K562 (cell line): Measurements from ENCODE around the gene HYOU1. TPM values are rescaled to one million over a fixed set of nuclear protein-coding genes. Genes with fewer than 3 reads are reported as not detected.

ENCODE experiments used
- CEBPG ChIP-seq, 3 experiments: fragments of 200-800 bp in 1 of 3; sonication (Bioruptor generic) in 1 of 3; sonication (generic) in 1 of 3; formaldehyde crosslinking in 1 of 3; IDR thresholded peaks in 2 of 3; conservative IDR thresholded peaks in 1 of 3; 2 replicates each; pipeline versions ENCODE4 v1.6.1 to v1.8.0; 2016 to 2022; ENCODE audit warnings: missing compliant biosample characterization in 2 of 3, missing genetic modification characterization in 2 of 3, mild to moderate bottlenecking in 1 of 3, missing genetic modification reagents in 1 of 3
- CHD4 ChIP-seq: fragments of 200-600 bp; sonication (generic); IDR thresholded peaks from 3 replicates; pipeline ENCODE4 v1.6.1; 2012; ENCODE audit warnings: low read depth, mild to moderate bottlenecking, mixed read lengths, low read length, inconsistent platforms; ENCODE audit not compliant: insufficient read depth, insufficient replicate concordance, poor library complexity, severe bottlenecking
- DPF2 ChIP-seq: fragments of 450-650 bp; IDR thresholded peaks from 2 replicates; pipeline ENCODE4 v1.6.1; 2016
- HCFC1 ChIP-seq: IDR thresholded peaks from 2 replicates; pipeline ENCODE4 v1.6.1; 2012; ENCODE audit warnings: low read depth, low read length, improper control_type of control experiment
- HMG20B ChIP-seq: fragments of 250-450 bp; sonication (Bioruptor Pico); IDR thresholded peaks from 2 replicates; pipeline ENCODE4 v1.5.0; 2021; ENCODE audit warnings: mild to moderate bottlenecking
- HNRNPUL1 ChIP-seq: fragments of 200-400 bp; formaldehyde crosslinking; IDR thresholded peaks from 2 replicates; pipeline ENCODE4 v1.6.1; 2017; ENCODE audit warnings: low read length
- KAT2B ChIP-seq: IDR thresholded peaks from one replicate; pipeline ENCODE4 v1.6.1; 2012; ENCODE audit warnings: low read depth, mild to moderate bottlenecking, control low read depth, inconsistent platforms, low read length, moderate library complexity
- MYC ChIP-seq, 2 experiments: fragments of 250-450 bp in 1 of 2; sonication (Bioruptor Pico) in 1 of 2; IDR thresholded peaks; 2 replicates each; pipeline versions ENCODE4 v1.5.1 to v1.6.1; 2012 to 2021; ENCODE audit warnings: low read depth in 2 of 2, borderline replicate concordance in 1 of 2, improper control_type of control experiment in 1 of 2, low read length in 1 of 2, mild to moderate bottlenecking in 1 of 2, moderate library complexity in 1 of 2
- NBN ChIP-seq: fragments of 450-650 bp; IDR thresholded peaks from 2 replicates; pipeline ENCODE4 v1.6.1; 2016; ENCODE audit warnings: low read depth, mild to moderate bottlenecking
- NR2F6 ChIP-seq: fragments of 450-650 bp; formaldehyde crosslinking; IDR thresholded peaks from 2 replicates; pipeline ENCODE4 v1.4.0; 2020; ENCODE audit warnings: mild to moderate bottlenecking
- SP1 ChIP-seq: sonication (generic); formaldehyde crosslinking; IDR thresholded peaks from 2 replicates; pipeline ENCODE4 v1.8.1; 2022; ENCODE audit warnings: mild to moderate bottlenecking, missing genetic modification reagents
- STAT6 ChIP-seq: sonication (generic); formaldehyde crosslinking; IDR thresholded peaks from 2 replicates; pipeline ENCODE4 v1.8.1; 2023; ENCODE audit warnings: mild to moderate bottlenecking, missing genetic modification reagents
- TEAD4 ChIP-seq, 2 experiments: sonication (generic) in 1 of 2; formaldehyde crosslinking in 1 of 2; IDR thresholded peaks; 2 replicates each; pipeline versions ENCODE4 v1.6.1 to v1.8.0; 2012 to 2022; ENCODE audit warnings: borderline replicate concordance in 1 of 2, inconsistent platforms in 1 of 2, low read length in 1 of 2, mild to moderate bottlenecking in 1 of 2, missing genetic modification reagents in 1 of 2
- YBX1 ChIP-seq: fragments of 450-650 bp; IDR thresholded peaks from 2 replicates; pipeline ENCODE4 v1.7.1; 2016; ENCODE audit warnings: mild to moderate bottlenecking
- ZKSCAN1 ChIP-seq: fragments of 150-350 bp; IDR thresholded peaks from 2 replicates; pipeline ENCODE4 v1.6.1; 2016; ENCODE audit warnings: low read depth, low read length
- ZNF146 ChIP-seq: IDR thresholded peaks from one replicate; pipeline ENCODE4 v1.6.1; 2018; ENCODE audit warnings: missing compliant biosample characterization; ENCODE audit not compliant: unreplicated experiment
- ZNF217 ChIP-seq: sonication (generic); formaldehyde crosslinking; IDR thresholded peaks from 2 replicates; pipeline ENCODE4 v1.8.0; 2022; ENCODE audit warnings: mild to moderate bottlenecking, missing genetic modification reagents
- ZNF699 ChIP-seq: fragments of 250-450 bp; sonication (Bioruptor Pico); IDR thresholded peaks from 2 replicates; pipeline ENCODE4 v1.8.0; 2021; ENCODE audit warnings: mild to moderate bottlenecking, moderate library complexity; ENCODE audit not compliant: insufficient replicate concordance
- polyA plus RNA-seq, 8 experiments: library from polyadenylated mRNA; depleted of rRNA in 4 of 8; stranded (reverse) in 5 of 8; unstranded in 3 of 8; fragments of >200 nt; fragmentation: Nextera tagmentation in 2 of 8; fragmentation: Illumina TruSeq in 1 of 8; extraction: Ambion mirVana in 2 of 8; extraction: Trizol in 1 of 8; gene quantifications; 2 replicates each; pipeline versions ENCODE4 v1.2.1 to v1.2.3, GENCODE V29; 2011 to 2014; ENCODE audit warnings: inconsistent platforms in 1 of 8, missing spikeins in 1 of 8
- total RNA-seq, 7 experiments: library from RNA; depleted of rRNA in 6 of 7; stranded (reverse); fragments of >200 nt in 6 of 7; fragmentation: Illumina TruSeq in 2 of 7; extraction: Trizol in 2 of 7; gene quantifications; 2 replicates each; pipeline versions ENCODE4 v1.2.1 to v1.2.3, GENCODE V29; 2011 to 2021; ENCODE audit warnings: low replicate concordance in 1 of 7
- TF ChIP-seq, protein P1 (sequence below): fragments of 250-450 bp; sonication (Bioruptor Pico); IDR thresholded peaks from 2 replicates; pipeline ENCODE4 v1.5.0; 2020; ENCODE audit warnings: mild to moderate bottlenecking
- TF ChIP-seq, protein P2 (sequence below): IDR thresholded peaks from 2 replicates; pipeline ENCODE4 v1.6.1; 2012; ENCODE audit warnings: low read depth, low read length, improper control_type of control experiment, borderline replicate concordance
- TF ChIP-seq, protein P3 (sequence below): fragments of 450-650 bp; formaldehyde crosslinking; IDR thresholded peaks from 2 replicates; pipeline ENCODE4 v1.4.0; 2020; ENCODE audit warnings: mild to moderate bottlenecking, moderate library complexity

Gene HYOU1
- total and polyA plus RNA-seq, 9 of the 15 experiments (the other 6 are each of a cell fraction or from before 2014, with no cell fraction given), result 19.5 to 197 (median 128) TPM

DNA sequence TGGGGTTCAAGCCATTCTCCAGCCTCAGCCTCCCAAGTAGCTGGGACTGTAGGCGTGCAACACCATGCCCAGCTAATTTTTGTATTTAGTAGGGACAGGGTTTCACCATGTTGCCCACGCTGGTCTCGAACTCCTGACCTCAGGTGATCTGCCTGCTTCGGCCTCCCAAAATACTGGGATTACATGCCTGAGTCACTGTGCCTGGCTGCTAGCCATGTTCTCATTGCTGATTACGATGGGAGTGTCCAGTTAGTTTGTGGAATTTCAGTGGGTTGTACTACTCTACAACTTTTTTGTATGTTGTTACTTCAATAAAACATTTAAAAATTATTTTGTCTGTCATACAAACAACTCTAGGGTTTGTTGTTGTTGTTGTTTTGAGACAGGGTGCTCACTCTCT, 5.8 kb upstream of the HYOU1 start (continued):
- TF ChIP-seq, protein P1, sequence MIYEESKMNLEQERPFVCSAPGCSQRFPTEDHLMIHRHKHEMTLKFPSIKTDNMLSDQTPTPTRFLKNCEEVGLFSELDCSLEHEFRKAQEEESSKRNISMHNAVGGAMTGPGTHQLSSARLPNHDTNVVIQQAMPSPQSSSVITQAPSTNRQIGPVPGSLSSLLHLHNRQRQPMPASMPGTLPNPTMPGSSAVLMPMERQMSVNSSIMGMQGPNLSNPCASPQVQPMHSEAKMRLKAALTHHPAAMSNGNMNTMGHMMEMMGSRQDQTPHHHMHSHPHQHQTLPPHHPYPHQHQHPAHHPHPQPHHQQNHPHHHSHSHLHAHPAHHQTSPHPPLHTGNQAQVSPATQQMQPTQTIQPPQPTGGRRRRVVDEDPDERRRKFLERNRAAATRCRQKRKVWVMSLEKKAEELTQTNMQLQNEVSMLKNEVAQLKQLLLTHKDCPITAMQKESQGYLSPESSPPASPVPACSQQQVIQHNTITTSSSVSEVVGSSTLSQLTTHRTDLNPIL (CRISPR knock-in tag), result no peak
- TF ChIP-seq NBN (peak; percentile 68; the same call in 1 of the 2 replicates), CHD4 (no peak), DPF2 (peak; percentile 84), KAT2B (no peak), SP1 (CRISPR knock-in tag) (peak; percentile 60; the same call in 1 of the 2 replicates), STAT6 (CRISPR knock-in tag) (no peak), HNRNPUL1 (no peak), HMG20B (CRISPR knock-in tag) (no peak), HCFC1 (no peak), ZKSCAN1 (no peak), ZNF217 (CRISPR knock-in tag) (no peak), NR2F6 (CRISPR knock-in tag) (no peak), MYC (IDR thresholded peaks at IDR 0.05; ENCODE audit: low read depth, low read length) (no peak), MYC (CRISPR knock-in tag; IDR thresholded peaks at IDR 0.05; ENCODE audit: borderline replicate concordance, low read depth) (no peak), TEAD4 (IDR thresholded peaks at IDR 0.05; ENCODE audit: low read length) (peak; percentile 33; the same call in 1 of the 2 replicates), TEAD4 (CRISPR knock-in tag; IDR thresholded peaks at IDR 0.05; ENCODE audit: borderline replicate concordance) (no peak), ZNF146 (CRISPR knock-in tag) (no peak), CEBPG (CRISPR knock-in tag; IDR thresholded peaks at IDR 0.05) (no peak), CEBPG (tag; conservative IDR thresholded peaks at IDR 0.05 in 1 of 2, IDR thresholded peaks at IDR 0.05 in 1 of 2) (0 out of 4 replicates have a peak, but pooled peaks of 1 of the 2 experiments have one; percentile 9), ZNF699 (no peak), YBX1 (no peak)
- TF ChIP-seq, protein P2, sequence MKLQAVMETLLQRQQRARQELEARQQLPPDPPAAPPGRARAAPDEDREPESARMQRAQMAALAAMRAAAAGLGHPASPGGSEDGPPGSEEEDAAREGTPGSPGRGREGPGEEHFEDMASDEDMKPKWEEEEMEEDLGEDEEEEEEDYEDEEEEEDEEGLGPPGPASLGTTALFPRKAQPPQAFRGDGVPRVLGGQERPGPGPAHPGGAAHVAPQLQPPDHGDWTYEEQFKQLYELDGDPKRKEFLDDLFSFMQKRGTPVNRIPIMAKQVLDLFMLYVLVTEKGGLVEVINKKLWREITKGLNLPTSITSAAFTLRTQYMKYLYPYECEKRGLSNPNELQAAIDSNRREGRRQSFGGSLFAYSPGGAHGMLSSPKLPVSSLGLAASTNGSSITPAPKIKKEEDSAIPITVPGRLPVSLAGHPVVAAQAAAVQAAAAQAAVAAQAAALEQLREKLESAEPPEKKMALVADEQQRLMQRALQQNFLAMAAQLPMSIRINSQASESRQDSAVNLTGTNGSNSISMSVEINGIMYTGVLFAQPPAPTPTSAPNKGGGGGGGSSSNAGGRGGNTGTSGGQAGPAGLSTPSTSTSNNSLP, result no peak
- TF ChIP-seq, protein P3, sequence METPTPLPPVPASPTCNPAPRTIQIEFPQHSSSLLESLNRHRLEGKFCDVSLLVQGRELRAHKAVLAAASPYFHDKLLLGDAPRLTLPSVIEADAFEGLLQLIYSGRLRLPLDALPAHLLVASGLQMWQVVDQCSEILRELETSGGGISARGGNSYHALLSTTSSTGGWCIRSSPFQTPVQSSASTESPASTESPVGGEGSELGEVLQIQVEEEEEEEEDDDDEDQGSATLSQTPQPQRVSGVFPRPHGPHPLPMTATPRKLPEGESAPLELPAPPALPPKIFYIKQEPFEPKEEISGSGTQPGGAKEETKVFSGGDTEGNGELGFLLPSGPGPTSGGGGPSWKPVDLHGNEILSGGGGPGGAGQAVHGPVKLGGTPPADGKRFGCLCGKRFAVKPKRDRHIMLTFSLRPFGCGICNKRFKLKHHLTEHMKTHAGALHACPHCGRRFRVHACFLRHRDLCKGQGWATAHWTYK (CRISPR knock-in tag), result no peak
